Neural cell (in vitro differentiated cells): ENCODE measurements around the gene TGDS. TPM values are rescaled to one million over a fixed set of nuclear protein-coding genes. Genes with fewer than 3 reads are reported as not detected.

Experiments
- H2AFZ ChIP-seq: fragments of 200-600, 300-800 bp; sonication (generic), shearing (Covaris generic); 2 replicates; pipeline ENCODE4 v1.6.0; 2014; ENCODE audit warnings: low read depth, mild to moderate bottlenecking, antibody characterized with exemption, low read length, moderate library complexity
- H3F3A ChIP-seq: fragments of 200-600 bp; shearing (Covaris generic); 2 replicates; pipeline ENCODE4 v1.6.1; 2016; ENCODE audit warnings: mild to moderate bottlenecking, moderate library complexity, mixed read lengths, antibody characterized with exemption, low read length; ENCODE audit not compliant: insufficient read depth, poor library complexity, severe bottlenecking
- H3K27ac ChIP-seq: fragments of 200-600, 300-800 bp; sonication (generic), shearing (Covaris generic); 2 replicates; pipeline ENCODE4 v1.5.1; 2014; ENCODE audit warnings: mild to moderate bottlenecking, low read length, moderate library complexity
- H3K27me3 ChIP-seq: fragments of 300-800, 200-600 bp; sonication (generic), shearing (Covaris generic); 2 replicates; pipeline ENCODE4 v1.6.0; 2014; ENCODE audit warnings: mild to moderate bottlenecking, low read depth, low read length, moderate library complexity; ENCODE audit not compliant: insufficient read depth
- H3K36me3 ChIP-seq: fragments of 300-800, 200-600 bp; sonication (generic), shearing (Covaris generic); 2 replicates; pipeline ENCODE4 v1.5.1; 2014; ENCODE audit warnings: mild to moderate bottlenecking, antibody characterized with exemption, low read length, moderate library complexity; ENCODE audit not compliant: insufficient read depth
- H3K4me2 ChIP-seq: fragments of 300-800, 200-600 bp; sonication (generic), shearing (Covaris generic); 2 replicates; pipeline ENCODE4 v1.6.0; 2014; ENCODE audit warnings: mild to moderate bottlenecking, low read length
- H3K4me3 ChIP-seq: fragments of 300-800, 200-600 bp; sonication (generic), shearing (Covaris generic); 2 replicates; pipeline ENCODE4 v1.5.1; 2014; ENCODE audit warnings: mild to moderate bottlenecking, low read length, moderate library complexity
- H3K79me2 ChIP-seq: fragments of 200-600 bp; shearing (Covaris generic); replicated peaks from 2 replicates; pipeline ENCODE4 v1.6.0; 2014; ENCODE audit warnings: mild to moderate bottlenecking, low read length, moderate library complexity; ENCODE audit not compliant: insufficient read depth
- H3K9ac ChIP-seq: fragments of 300-800, 200-600 bp; sonication (generic), shearing (Covaris generic); 2 replicates; pipeline ENCODE4 v1.6.1; 2016; ENCODE audit warnings: mild to moderate bottlenecking, low read length, mixed read lengths
- H3K9me2 ChIP-seq: fragments of 200-600 bp; shearing (Covaris generic); 2 replicates; pipeline ENCODE4 v1.6.1; 2016; ENCODE audit warnings: mild to moderate bottlenecking, low read length, mixed read lengths; ENCODE audit not compliant: insufficient read depth
- H3K9me3 ChIP-seq: fragments of 200-600, 300-800 bp; sonication (generic), shearing (Covaris generic); 2 replicates; pipeline ENCODE4 v1.6.1; 2016; ENCODE audit warnings: mild to moderate bottlenecking, mixed run types, low read length, moderate library complexity, mixed read lengths
- H4K20me1 ChIP-seq: fragments of 200-600 bp; shearing (Covaris generic); 2 replicates; pipeline ENCODE4 v1.6.1; 2016; ENCODE audit warnings: mild to moderate bottlenecking, mixed run types; ENCODE audit not compliant: insufficient read depth
- CTCF ChIP-seq: fragments of 450-650 bp; IDR thresholded peaks from 2 replicates; pipeline ENCODE4 v1.5.1; 2014; ENCODE audit warnings: antibody characterized with exemption, mild to moderate bottlenecking, moderate library complexity; ENCODE audit not compliant: poor library complexity, severe bottlenecking
- EP300 ChIP-seq: fragments of 450-650 bp; conservative IDR thresholded peaks from 2 replicates; pipeline ENCODE4 v1.6.1; 2014; ENCODE audit warnings: antibody characterized with exemption, mild to moderate bottlenecking, moderate library complexity; ENCODE audit not compliant: poor library complexity, severe bottlenecking
- EZH2 ChIP-seq: fragments of 200-600, 300-800 bp; shearing (Covaris generic), sonication (generic); IDR thresholded peaks from 2 replicates; pipeline ENCODE4 v1.6.1; 2014; ENCODE audit warnings: antibody characterized with exemption, low read length, borderline replicate concordance, mild to moderate bottlenecking; ENCODE audit not compliant: insufficient read depth, poor library complexity, severe bottlenecking
- MXI1 ChIP-seq: fragments of 450-650 bp; conservative IDR thresholded peaks from 2 replicates; pipeline ENCODE4 v1.6.1; 2014; ENCODE audit warnings: antibody characterized with exemption, mild to moderate bottlenecking; ENCODE audit not compliant: poor library complexity, severe bottlenecking
- POLR2AphosphoS5 ChIP-seq: IDR thresholded peaks from 2 replicates; pipeline ENCODE4 v1.6.1; 2012
- RAD21 ChIP-seq: fragments of 450-650 bp; conservative IDR thresholded peaks from 2 replicates; pipeline ENCODE4 v1.6.1; 2014; ENCODE audit warnings: antibody characterized with exemption, mild to moderate bottlenecking, moderate library complexity
- SMC3 ChIP-seq: fragments of 450-650 bp; conservative IDR thresholded peaks from 2 replicates; pipeline ENCODE4 v1.6.1; 2014; ENCODE audit warnings: antibody characterized with exemption, mild to moderate bottlenecking, moderate library complexity; ENCODE audit not compliant: poor library complexity
- TAF1 ChIP-seq: IDR thresholded peaks from 2 replicates; pipeline ENCODE4 v1.6.1; 2012; ENCODE audit warnings: low read depth
- polyA plus RNA-seq: library from polyadenylated mRNA; depleted of rRNA; stranded (reverse); fragments of >200 nt; gene quantifications from 2 replicates; pipeline ENCODE4 v1.2.3, GENCODE V29; 2014
- TF ChIP-seq, protein P1 (sequence below): IDR thresholded peaks from 2 replicates; pipeline ENCODE4 v1.6.1; 2012; ENCODE audit warnings: borderline replicate concordance

Gene TGDS
- polyA plus RNA-seq, 1 donor from 2014 or later, result 10.2 TPM

DNA sequence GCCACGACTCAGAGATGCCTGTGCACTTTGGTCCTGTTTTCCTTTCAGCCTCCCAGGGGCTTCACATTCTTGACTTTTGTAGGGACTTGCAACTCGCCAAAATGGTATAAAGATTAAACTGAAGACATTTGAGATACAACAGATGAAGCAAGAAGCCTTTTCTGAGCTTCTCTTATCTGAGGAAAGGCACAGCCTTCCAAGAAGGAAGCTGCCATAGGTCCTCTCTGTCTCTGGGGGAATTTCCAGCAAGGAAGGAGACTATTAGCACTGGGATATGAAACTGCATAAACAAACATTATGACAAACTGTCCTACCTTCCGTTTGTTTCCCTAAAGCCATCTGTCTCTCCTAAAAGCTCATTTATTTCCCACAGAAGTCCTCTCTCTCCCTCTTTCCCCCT is 39.3 kb downstream of the TGDS start (continued):
- TF ChIP-seq EP300, result no peak

DNA sequence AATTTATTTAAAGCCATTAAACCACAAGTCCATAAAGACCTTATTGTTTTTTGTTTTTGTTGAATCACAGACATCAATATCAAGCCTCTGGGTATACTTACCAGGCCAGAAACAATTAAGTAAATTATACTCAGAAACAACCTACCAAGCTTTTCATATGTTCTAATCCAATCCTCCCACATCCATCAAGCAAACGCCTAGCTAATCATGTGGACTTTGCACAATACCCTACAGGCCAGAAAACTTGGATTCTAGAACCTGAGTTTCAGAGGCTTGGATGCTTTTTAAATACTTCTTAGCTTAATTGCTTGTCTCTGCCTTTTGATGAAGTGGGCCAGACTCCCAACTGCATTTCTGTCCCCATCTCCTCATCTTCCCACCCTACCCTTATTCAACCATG is 39.9 kb downstream of the TGDS start:
- no peak overlapping the region for H3K4me3 ChIP-seq
- no peak overlapping the region for H3K9ac ChIP-seq
- H3K27ac ChIP-seq, result no peak overlapping the region
- no peaks in the 10 kb centered on the region for H3K9me2 ChIP-seq
- H3K79me2 ChIP-seq, result no peaks in the 10 kb centered on the region
- no peak overlapping the region for H2AFZ ChIP-seq
- H3K27me3 ChIP-seq, result no peaks in the 10 kb centered on the region
- no peak overlapping the region for H3K4me2 ChIP-seq
- no peaks in the 10 kb centered on the region for H4K20me1 ChIP-seq
- no peaks in the 10 kb centered on the region for H3F3A ChIP-seq
- TF ChIP-seq SMC3, result no peak
- no peak for TF ChIP-seq MXI1
- TF ChIP-seq POLR2AphosphoS5, result no peak
- TF ChIP-seq CTCF, result no peak
- TF ChIP-seq EZH2, result no peak
- TF ChIP-seq, protein P1, sequence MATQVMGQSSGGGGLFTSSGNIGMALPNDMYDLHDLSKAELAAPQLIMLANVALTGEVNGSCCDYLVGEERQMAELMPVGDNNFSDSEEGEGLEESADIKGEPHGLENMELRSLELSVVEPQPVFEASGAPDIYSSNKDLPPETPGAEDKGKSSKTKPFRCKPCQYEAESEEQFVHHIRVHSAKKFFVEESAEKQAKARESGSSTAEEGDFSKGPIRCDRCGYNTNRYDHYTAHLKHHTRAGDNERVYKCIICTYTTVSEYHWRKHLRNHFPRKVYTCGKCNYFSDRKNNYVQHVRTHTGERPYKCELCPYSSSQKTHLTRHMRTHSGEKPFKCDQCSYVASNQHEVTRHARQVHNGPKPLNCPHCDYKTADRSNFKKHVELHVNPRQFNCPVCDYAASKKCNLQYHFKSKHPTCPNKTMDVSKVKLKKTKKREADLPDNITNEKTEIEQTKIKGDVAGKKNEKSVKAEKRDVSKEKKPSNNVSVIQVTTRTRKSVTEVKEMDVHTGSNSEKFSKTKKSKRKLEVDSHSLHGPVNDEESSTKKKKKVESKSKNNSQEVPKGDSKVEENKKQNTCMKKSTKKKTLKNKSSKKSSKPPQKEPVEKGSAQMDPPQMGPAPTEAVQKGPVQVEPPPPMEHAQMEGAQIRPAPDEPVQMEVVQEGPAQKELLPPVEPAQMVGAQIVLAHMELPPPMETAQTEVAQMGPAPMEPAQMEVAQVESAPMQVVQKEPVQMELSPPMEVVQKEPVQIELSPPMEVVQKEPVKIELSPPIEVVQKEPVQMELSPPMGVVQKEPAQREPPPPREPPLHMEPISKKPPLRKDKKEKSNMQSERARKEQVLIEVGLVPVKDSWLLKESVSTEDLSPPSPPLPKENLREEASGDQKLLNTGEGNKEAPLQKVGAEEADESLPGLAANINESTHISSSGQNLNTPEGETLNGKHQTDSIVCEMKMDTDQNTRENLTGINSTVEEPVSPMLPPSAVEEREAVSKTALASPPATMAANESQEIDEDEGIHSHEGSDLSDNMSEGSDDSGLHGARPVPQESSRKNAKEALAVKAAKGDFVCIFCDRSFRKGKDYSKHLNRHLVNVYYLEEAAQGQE, result no peak
- no peak for TF ChIP-seq RAD21
- no peak for TF ChIP-seq TAF1
- TF ChIP-seq EP300, result no peak
- no peaks in the 10 kb centered on the region for H3K9me3 ChIP-seq
- H3K36me3 ChIP-seq, result no peaks in the 10 kb centered on the region

GRCh38 chr13:94553766-94554165 is 42.2 kb downstream of the TGDS start:
- Histone ChIP-seq H3K27ac (no peak overlapping the region), H3K4me3 (no peak overlapping the region), H3K9me2 (no peaks in the 10 kb centered on the region), H3K4me2 (no peak overlapping the region), H4K20me1 (no peaks in the 10 kb centered on the region), H3K36me3 (no peaks in the 10 kb centered on the region), H2AFZ (no peak overlapping the region), H3K27me3 (no peaks in the 10 kb centered on the region), H3K9me3 (no peaks in the 10 kb centered on the region), H3K9ac (no peak overlapping the region), H3F3A (no peaks in the 10 kb centered on the region), H3K79me2 (no peaks in the 10 kb centered on the region)
- no peak for TF ChIP-seq POLR2AphosphoS5
- no peak for TF ChIP-seq EP300
- TF ChIP-seq, protein P1, result no peak
- no peak for TF ChIP-seq RAD21
- TF ChIP-seq SMC3, result no peak
- no peak for TF ChIP-seq MXI1
- no peak for TF ChIP-seq EZH2
- no peak for TF ChIP-seq TAF1
- TF ChIP-seq CTCF, result no peak
